Neural cell (in vitro differentiated cells): ENCODE data around the gene ING5. TPM values are rescaled to one million over a fixed set of nuclear protein-coding genes. Genes with fewer than 3 reads are reported as not detected.

Source experiments
- H2AFZ ChIP-seq: fragments of 200-600, 300-800 bp; sonication (generic), shearing (Covaris generic); 2 replicates; pipeline ENCODE4 v1.6.0; 2014; ENCODE audit warnings: low read depth, mild to moderate bottlenecking, antibody characterized with exemption, low read length, moderate library complexity
- H3F3A ChIP-seq: fragments of 200-600 bp; shearing (Covaris generic); 2 replicates; pipeline ENCODE4 v1.6.1; 2016; ENCODE audit warnings: mild to moderate bottlenecking, moderate library complexity, mixed read lengths, antibody characterized with exemption, low read length; ENCODE audit not compliant: insufficient read depth, poor library complexity, severe bottlenecking
- H3K27ac ChIP-seq: fragments of 200-600, 300-800 bp; sonication (generic), shearing (Covaris generic); 2 replicates; pipeline ENCODE4 v1.5.1; 2014; ENCODE audit warnings: mild to moderate bottlenecking, low read length, moderate library complexity
- H3K27me3 ChIP-seq: fragments of 300-800, 200-600 bp; sonication (generic), shearing (Covaris generic); 2 replicates; pipeline ENCODE4 v1.6.0; 2014; ENCODE audit warnings: mild to moderate bottlenecking, low read depth, low read length, moderate library complexity; ENCODE audit not compliant: insufficient read depth
- H3K36me3 ChIP-seq: fragments of 300-800, 200-600 bp; sonication (generic), shearing (Covaris generic); 2 replicates; pipeline ENCODE4 v1.5.1; 2014; ENCODE audit warnings: mild to moderate bottlenecking, antibody characterized with exemption, low read length, moderate library complexity; ENCODE audit not compliant: insufficient read depth
- H3K4me2 ChIP-seq: fragments of 300-800, 200-600 bp; sonication (generic), shearing (Covaris generic); 2 replicates; pipeline ENCODE4 v1.6.0; 2014; ENCODE audit warnings: mild to moderate bottlenecking, low read length
- H3K4me3 ChIP-seq: fragments of 300-800, 200-600 bp; sonication (generic), shearing (Covaris generic); 2 replicates; pipeline ENCODE4 v1.5.1; 2014; ENCODE audit warnings: mild to moderate bottlenecking, low read length, moderate library complexity
- H3K79me2 ChIP-seq: fragments of 200-600 bp; shearing (Covaris generic); replicated peaks from 2 replicates; pipeline ENCODE4 v1.6.0; 2014; ENCODE audit warnings: mild to moderate bottlenecking, low read length, moderate library complexity; ENCODE audit not compliant: insufficient read depth
- H3K9ac ChIP-seq: fragments of 300-800, 200-600 bp; sonication (generic), shearing (Covaris generic); 2 replicates; pipeline ENCODE4 v1.6.1; 2016; ENCODE audit warnings: mild to moderate bottlenecking, low read length, mixed read lengths
- H3K9me2 ChIP-seq: fragments of 200-600 bp; shearing (Covaris generic); 2 replicates; pipeline ENCODE4 v1.6.1; 2016; ENCODE audit warnings: mild to moderate bottlenecking, low read length, mixed read lengths; ENCODE audit not compliant: insufficient read depth
- H3K9me3 ChIP-seq: fragments of 200-600, 300-800 bp; sonication (generic), shearing (Covaris generic); 2 replicates; pipeline ENCODE4 v1.6.1; 2016; ENCODE audit warnings: mild to moderate bottlenecking, mixed run types, low read length, moderate library complexity, mixed read lengths
- H4K20me1 ChIP-seq: fragments of 200-600 bp; shearing (Covaris generic); 2 replicates; pipeline ENCODE4 v1.6.1; 2016; ENCODE audit warnings: mild to moderate bottlenecking, mixed run types; ENCODE audit not compliant: insufficient read depth
- EP300 ChIP-seq: fragments of 450-650 bp; conservative IDR thresholded peaks from 2 replicates; pipeline ENCODE4 v1.6.1; 2014; ENCODE audit warnings: antibody characterized with exemption, mild to moderate bottlenecking, moderate library complexity; ENCODE audit not compliant: poor library complexity, severe bottlenecking
- EZH2 ChIP-seq: fragments of 200-600, 300-800 bp; shearing (Covaris generic), sonication (generic); IDR thresholded peaks from 2 replicates; pipeline ENCODE4 v1.6.1; 2014; ENCODE audit warnings: antibody characterized with exemption, low read length, borderline replicate concordance, mild to moderate bottlenecking; ENCODE audit not compliant: insufficient read depth, poor library complexity, severe bottlenecking
- MXI1 ChIP-seq: fragments of 450-650 bp; conservative IDR thresholded peaks from 2 replicates; pipeline ENCODE4 v1.6.1; 2014; ENCODE audit warnings: antibody characterized with exemption, mild to moderate bottlenecking; ENCODE audit not compliant: poor library complexity, severe bottlenecking
- POLR2AphosphoS5 ChIP-seq: IDR thresholded peaks from 2 replicates; pipeline ENCODE4 v1.6.1; 2012
- RAD21 ChIP-seq: fragments of 450-650 bp; conservative IDR thresholded peaks from 2 replicates; pipeline ENCODE4 v1.6.1; 2014; ENCODE audit warnings: antibody characterized with exemption, mild to moderate bottlenecking, moderate library complexity
- SMC3 ChIP-seq: fragments of 450-650 bp; conservative IDR thresholded peaks from 2 replicates; pipeline ENCODE4 v1.6.1; 2014; ENCODE audit warnings: antibody characterized with exemption, mild to moderate bottlenecking, moderate library complexity; ENCODE audit not compliant: poor library complexity
- TAF1 ChIP-seq: IDR thresholded peaks from 2 replicates; pipeline ENCODE4 v1.6.1; 2012; ENCODE audit warnings: low read depth
- polyA plus RNA-seq: library from polyadenylated mRNA; depleted of rRNA; stranded (reverse); fragments of >200 nt; gene quantifications from 2 replicates; pipeline ENCODE4 v1.2.3, GENCODE V29; 2014
- TF ChIP-seq, protein P1 (sequence below): fragments of 450-650 bp; IDR thresholded peaks from 2 replicates; pipeline ENCODE4 v1.5.1; 2014; ENCODE audit warnings: antibody characterized with exemption, mild to moderate bottlenecking, moderate library complexity; ENCODE audit not compliant: poor library complexity, severe bottlenecking
- TF ChIP-seq, protein P2 (sequence below): IDR thresholded peaks from 2 replicates; pipeline ENCODE4 v1.6.1; 2012; ENCODE audit warnings: borderline replicate concordance

Gene ING5
- polyA plus RNA-seq, 1 donor from 2014 or later, result 22.8 TPM

DNA sequence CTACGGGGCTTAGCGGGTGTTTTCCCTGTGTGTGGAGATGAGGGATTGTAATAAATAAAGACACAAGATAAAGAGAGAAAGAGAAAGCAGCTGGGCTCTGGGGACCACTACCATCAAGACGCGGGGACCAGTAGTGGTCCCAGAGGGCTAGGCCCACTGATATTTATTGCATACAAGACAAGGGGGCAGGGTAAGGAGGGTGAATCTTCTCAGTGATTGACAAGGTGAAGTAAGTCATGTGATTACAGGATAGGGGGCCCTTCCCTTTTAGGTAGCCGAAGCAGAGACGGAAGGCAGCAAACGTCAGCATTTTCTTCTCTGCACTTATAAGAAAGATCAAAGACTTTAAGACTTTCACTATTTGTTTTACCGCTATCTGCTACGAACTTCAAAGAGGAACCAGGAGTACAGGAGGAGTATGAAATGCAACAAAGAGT lies 70.2 kb downstream of the ING5 start:
- TF ChIP-seq, protein P1, sequence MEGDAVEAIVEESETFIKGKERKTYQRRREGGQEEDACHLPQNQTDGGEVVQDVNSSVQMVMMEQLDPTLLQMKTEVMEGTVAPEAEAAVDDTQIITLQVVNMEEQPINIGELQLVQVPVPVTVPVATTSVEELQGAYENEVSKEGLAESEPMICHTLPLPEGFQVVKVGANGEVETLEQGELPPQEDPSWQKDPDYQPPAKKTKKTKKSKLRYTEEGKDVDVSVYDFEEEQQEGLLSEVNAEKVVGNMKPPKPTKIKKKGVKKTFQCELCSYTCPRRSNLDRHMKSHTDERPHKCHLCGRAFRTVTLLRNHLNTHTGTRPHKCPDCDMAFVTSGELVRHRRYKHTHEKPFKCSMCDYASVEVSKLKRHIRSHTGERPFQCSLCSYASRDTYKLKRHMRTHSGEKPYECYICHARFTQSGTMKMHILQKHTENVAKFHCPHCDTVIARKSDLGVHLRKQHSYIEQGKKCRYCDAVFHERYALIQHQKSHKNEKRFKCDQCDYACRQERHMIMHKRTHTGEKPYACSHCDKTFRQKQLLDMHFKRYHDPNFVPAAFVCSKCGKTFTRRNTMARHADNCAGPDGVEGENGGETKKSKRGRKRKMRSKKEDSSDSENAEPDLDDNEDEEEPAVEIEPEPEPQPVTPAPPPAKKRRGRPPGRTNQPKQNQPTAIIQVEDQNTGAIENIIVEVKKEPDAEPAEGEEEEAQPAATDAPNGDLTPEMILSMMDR, result no peak
- TF ChIP-seq TAF1 (no peak), EZH2 (no peak), SMC3 (no peak), POLR2AphosphoS5 (no peak), RAD21 (no peak), MXI1 (no peak), EP300 (no peak)
- TF ChIP-seq, protein P2, sequence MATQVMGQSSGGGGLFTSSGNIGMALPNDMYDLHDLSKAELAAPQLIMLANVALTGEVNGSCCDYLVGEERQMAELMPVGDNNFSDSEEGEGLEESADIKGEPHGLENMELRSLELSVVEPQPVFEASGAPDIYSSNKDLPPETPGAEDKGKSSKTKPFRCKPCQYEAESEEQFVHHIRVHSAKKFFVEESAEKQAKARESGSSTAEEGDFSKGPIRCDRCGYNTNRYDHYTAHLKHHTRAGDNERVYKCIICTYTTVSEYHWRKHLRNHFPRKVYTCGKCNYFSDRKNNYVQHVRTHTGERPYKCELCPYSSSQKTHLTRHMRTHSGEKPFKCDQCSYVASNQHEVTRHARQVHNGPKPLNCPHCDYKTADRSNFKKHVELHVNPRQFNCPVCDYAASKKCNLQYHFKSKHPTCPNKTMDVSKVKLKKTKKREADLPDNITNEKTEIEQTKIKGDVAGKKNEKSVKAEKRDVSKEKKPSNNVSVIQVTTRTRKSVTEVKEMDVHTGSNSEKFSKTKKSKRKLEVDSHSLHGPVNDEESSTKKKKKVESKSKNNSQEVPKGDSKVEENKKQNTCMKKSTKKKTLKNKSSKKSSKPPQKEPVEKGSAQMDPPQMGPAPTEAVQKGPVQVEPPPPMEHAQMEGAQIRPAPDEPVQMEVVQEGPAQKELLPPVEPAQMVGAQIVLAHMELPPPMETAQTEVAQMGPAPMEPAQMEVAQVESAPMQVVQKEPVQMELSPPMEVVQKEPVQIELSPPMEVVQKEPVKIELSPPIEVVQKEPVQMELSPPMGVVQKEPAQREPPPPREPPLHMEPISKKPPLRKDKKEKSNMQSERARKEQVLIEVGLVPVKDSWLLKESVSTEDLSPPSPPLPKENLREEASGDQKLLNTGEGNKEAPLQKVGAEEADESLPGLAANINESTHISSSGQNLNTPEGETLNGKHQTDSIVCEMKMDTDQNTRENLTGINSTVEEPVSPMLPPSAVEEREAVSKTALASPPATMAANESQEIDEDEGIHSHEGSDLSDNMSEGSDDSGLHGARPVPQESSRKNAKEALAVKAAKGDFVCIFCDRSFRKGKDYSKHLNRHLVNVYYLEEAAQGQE, result no peak
- H3K4me3 ChIP-seq, result no peak overlapping the region
- no peaks in the 10 kb centered on the region for H3K36me3 ChIP-seq
- no peak overlapping the region for H3K27ac ChIP-seq
- no peaks in the 10 kb centered on the region for H3K79me2 ChIP-seq
- no peaks in the 10 kb centered on the region for H3K27me3 ChIP-seq
- no peaks in the 10 kb centered on the region for H3K9me3 ChIP-seq
- no peak overlapping the region for H3K4me2 ChIP-seq
- H3K9ac ChIP-seq, result no peak overlapping the region
- H3K9me2 ChIP-seq, result no peaks in the 10 kb centered on the region
- no peak overlapping the region for H2AFZ ChIP-seq
- no peaks in the 10 kb centered on the region for H3F3A ChIP-seq
- no peaks in the 10 kb centered on the region for H4K20me1 ChIP-seq

DNA sequence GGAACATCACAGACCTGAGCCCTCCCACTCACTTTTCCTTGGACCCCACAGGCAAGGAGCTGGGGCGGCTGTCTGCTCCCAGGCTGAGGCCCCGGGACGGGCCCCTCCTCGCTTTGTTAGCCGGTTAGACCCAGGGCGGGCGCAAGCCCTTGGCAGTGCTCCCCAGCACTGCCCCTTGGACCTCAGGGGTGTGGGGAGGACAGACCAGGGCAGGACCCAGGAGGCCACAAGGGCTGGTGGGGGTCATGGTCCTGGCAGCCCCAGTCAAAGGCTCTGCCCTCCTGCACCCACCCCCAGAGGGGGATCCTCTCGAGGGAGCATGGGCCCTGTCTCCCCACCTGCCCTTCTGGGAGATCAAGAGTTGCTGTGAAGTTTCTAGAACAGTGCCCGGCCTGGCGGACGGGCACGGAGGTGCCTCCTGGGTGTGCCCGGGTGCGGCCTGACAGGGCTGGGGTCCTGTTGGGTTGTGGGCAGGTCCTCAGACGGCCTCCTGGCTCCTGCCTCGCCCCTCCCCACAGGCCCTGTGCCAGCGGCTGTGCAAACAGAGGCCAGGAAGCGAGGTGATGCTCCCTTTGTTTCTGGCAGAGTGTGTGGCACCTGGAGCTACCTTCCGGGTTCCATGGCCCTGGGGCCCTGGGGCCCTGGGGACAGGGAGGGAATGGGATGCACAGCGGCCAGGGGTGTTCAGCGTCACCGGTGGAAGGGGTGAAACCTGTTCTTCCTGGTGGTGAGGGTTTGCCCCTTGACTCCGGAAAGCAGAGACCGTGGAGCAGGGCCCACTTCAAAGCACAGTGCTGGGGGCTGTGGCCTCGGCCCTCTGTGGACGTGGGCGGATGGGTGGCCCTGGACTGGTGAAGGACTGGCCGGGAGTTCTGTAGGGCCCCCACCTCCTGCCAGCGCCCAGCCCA lies 71.9 kb downstream of the ING5 start:
- Histone ChIP-seq H3F3A (no peaks in the 10 kb centered on the region), H3K79me2 (no peaks in the 10 kb centered on the region), H3K36me3 (no peaks in the 10 kb centered on the region), H3K4me2 (no peak overlapping the region), H3K4me3 (no peak overlapping the region), H3K27ac (no peak overlapping the region), H3K9me3 (no peaks in the 10 kb centered on the region), H4K20me1 (no peaks in the 10 kb centered on the region), H3K9me2 (no peaks in the 10 kb centered on the region), H3K9ac (no peak overlapping the region), H2AFZ (no peak overlapping the region), H3K27me3 (no peaks in the 10 kb centered on the region)
- TF ChIP-seq, protein P2, result no peak
- no peak for TF ChIP-seq EZH2
- no peak for TF ChIP-seq TAF1
- TF ChIP-seq RAD21, result no peak
- TF ChIP-seq SMC3, result no peak
- TF ChIP-seq MXI1, result no peak
- TF ChIP-seq, protein P1, result no peak
- TF ChIP-seq POLR2AphosphoS5, result no peak
- no peak for TF ChIP-seq EP300
